NCI-H1930 (cell line): ENCODE results near the gene PRKCB.
A peak's percentile ranks its signal among the peaks of the same experiment; 100 is the strongest.
"Not testable (repeated sequence)": the region's sequence is repeated elsewhere in the genome, so short reads cannot be mapped to it uniquely, and the experiment has no call there.

Source experiments
- DNase-seq, 2 experiments: peaks; one replicate each; lab custom pipeline; 2025; lab: John Stamatoyannopoulos, UW

PRKCB gene

DNA sequence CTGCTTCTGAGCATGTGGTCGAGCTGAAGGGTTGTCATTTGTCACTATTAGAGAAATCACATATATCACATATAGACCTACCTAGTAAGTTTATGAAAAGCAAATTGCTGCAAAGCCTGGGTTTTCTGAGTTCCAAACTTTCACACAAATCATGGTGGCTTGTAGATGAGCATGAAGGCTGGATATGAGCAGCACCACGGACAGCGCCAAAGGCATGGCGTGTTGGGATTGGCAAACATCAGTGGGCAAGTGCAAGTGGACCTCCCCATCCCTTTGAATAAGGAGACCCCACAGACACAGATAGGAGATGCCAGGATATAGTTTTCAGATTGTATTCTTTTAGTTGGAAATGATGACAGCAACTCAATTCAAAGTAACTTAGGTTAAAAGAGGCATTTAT lies 342.7 kb downstream of the PRKCB start:
- DNase-seq: no peak

DNA sequence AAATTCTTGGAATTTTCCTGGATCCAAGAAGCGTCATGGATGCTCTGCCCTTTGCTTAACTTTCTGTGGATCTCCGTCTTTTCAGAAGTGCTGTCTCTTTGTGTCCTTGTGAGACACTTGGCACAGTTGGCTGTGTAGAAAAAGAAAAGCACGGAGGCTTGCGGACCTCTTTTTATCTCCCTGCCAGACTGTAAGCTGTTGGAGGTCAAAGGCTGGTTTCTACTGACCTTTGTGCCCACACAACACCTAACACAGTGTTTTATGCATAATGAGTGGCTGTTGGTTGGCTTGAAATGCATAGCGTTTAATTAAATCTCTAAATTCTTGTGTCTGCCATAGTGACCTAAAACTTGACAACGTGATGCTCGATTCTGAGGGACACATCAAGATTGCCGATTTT lies 344.7 kb downstream of the PRKCB start:
- DNase-seq: no peak

DNA sequence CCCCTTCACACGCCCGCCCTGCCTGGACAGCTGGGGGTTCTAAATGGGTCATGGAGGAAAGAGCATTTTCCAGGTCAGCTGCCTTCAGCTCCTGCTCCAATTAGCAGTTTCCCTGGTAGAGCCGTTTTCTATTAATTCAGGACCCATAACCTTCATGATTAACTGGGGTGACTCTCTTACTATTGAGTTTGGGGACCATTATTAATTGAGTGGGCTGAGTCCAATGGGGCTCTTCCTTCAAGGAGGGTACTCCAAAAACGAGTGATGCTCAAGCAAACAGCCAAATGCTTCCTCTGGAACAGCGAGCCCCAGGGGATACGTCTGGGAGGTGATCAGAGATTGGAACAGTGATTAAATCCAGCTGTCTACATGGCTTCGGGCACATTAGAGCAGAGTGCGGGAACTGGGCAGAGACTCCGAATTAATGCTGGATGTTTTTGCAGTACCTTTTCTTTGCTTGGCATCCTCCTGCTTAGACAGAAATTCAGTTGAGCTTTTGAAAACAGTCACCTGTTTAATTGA lies 352.3 kb downstream of the PRKCB start:
- DNase-seq: no peak

DNA sequence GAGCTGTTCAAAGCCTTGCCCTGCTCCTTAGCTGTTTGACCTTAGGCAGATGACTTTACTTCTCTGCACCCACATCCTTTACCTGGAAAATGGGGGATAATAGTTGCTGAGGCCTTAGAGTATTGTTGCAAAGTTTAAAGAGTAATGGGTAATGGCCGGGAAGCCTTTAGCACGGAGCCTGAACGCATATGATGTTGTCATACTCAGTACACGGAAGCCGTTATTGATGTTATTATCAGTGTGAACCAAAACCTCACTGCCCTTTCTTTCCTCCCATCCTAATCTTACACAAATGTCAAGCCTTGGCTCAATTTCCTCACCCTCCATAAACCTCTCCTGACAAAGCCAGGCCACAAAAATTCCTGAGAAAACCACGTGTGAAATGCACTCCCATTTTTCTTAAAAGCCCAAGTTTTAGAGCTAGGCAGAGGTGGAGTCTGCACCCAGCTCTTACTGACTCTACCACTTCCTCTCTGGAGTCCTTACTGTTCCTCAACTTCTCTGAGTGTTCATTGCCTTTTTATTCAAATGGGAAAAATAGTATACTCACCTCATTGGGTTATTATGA lies 353.1 kb downstream of the PRKCB start:
- DNase-seq: no peak

DNA sequence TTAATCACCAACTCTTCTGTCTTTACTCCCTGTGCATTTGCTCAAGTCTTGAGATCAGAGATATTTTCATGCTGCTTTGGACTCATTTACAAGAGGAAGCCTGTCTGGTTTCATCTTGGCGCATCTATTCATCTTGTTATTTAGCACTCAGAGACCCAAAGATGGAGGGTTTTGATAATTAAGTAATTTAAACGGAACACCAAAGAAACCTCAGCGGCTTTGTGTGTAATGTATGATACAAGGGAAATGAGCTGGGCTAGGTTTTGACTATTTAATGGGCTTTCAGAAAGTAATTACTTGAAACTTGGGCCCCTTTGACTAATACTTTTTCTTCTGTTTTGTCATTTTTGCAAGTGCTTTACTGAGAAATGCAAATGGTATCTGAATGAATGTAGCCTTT lies 354.2 kb downstream of the PRKCB start:
- no peak for DNase-seq

DNA sequence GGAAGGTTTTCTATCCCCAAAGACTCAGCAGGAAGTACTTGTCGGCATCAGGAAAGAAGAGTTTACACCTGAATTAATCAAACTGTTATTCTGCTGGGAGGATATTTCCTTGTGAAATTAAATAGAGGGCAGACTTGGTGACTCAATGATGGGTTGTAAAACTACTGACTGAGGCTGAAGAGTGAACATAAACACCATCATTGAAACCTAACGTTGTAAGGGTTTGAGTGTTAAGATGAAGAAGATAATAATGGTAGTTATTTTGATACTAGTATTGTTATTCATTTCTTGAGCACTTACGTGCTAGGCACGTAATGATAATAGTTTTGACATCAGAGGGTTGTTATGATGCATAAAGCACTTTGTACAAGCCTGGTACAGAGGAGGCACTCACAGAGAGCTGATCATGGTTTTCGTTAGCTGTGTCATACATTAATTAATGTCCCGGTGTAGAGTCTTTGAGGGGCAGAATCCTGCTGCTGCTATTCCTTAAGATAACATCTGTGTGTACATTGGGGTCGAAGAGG lies 356.2 kb downstream of the PRKCB start:
- no peak for DNase-seq

DNA sequence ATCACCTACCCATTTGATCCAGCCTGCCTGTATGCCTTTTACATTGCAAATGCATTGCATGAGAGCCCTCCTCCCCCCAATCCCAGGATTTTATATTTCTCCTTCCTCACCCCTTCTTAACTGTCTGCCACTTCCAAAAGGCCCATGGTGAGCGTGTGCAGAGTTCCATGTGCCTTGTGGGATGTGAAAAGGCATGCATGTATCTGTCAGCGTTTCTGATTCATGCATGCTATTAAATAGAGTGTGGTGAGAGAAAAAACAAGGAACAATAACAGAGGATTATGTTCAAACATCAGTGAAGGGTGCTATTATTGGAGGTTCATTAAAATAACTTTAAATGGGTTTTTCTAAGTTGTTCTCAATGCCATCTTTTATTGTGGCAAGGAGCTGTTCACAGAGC lies 359.4 kb downstream of the PRKCB start:
- DNase-seq: no peak

DNA sequence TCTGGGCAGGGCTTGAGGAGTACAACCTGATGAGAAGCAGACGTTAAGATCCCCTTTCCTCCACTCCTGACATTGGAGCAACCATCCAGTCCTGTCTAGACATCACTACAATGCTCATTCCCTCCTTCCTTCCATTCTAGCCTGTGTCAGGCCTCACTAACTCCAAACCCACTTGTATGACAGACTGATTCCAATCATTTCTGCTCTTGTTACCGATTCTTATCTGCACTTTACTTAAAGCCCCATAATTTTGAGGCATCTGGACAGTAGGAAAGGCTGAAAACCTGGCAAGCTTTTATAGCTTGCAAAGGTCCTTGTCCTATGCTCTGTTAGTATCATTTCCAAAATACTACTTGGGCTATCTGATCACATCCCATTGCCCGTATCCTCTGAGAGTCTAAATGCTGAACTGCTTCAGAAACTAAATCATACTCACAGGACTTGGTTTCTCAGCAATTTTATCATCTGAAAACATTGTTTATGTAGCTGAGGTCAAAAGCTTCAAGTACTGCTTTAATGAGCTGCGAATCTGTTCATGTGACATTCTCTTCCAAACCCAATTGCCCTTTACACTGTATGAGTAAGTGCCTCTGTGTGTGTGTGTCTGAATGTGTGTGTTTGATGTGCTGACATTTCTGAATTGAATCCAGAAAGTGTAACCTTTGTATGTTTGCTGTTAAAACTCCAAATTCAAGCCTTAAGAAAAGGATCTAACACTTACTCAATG lies 363.2 kb downstream of the PRKCB start:
- DNase-seq: no peak

DNA sequence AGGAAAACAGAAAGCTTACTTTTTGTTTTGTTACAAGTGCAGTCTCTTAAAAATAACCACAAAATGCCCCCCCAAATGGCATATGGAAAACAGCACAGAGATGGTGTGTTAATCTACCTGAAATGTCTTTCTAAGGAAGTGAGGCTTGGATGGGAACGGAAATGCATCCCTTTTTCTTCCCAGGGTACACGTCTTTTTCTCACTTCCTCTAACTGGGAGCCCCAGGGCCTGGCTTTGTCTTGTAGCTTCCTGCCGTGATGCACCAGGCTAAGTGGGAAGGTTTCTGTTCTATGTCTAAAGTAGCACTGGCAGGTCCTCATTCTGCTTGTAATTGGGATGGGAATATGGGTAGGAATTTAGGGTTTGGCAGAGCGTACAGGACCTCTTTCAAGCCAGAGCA lies 367.9 kb downstream of the PRKCB start:
- no peak for DNase-seq

DNA sequence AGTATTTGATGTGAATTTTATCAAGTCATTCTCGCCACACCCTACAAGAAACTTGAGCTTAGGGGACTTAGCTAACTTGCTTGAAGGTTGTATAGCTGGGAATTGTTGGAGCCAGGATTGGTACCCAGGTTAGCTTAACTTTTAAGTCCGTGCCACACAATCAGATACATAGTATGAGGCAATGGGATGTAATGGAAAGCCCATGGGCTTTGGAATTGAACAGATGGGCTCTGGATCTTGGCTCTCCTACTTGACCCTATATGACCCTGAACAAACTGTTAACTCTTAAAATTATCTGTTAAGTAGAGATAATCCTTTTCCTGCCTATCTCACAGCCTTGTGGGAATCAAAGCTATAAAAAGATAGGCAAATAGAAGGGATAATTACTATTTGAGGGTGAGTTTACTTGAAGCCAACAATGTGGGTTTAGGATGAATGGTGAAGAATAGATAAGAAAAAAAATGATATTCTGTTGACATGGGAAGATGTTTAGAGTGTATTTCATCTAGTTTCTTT lies 368.4 kb downstream of the PRKCB start:
- peak in 1 of 2 experiments; percentile 31 for DNase-seq

DNA sequence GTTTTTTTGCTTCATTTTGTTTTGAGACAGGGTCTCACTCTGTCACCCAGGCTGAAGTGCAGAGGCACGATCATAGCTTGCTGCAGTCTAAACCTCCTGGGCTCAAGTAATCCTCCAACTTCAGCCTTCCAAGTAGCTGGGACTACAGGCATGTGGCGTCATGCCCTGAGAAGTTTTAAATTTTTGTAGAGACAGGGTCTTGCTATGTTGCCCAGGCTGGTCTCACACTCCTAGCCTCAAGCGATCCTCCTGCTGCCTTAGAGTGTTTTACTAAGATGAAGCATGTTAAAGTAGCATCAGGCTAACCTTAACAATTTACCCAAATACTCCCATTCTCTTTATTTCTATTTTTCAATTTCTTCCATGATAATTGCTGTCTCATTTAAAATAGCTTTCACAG lies 371.1 kb downstream of the PRKCB start:
- DNase-seq: no peak

DNA sequence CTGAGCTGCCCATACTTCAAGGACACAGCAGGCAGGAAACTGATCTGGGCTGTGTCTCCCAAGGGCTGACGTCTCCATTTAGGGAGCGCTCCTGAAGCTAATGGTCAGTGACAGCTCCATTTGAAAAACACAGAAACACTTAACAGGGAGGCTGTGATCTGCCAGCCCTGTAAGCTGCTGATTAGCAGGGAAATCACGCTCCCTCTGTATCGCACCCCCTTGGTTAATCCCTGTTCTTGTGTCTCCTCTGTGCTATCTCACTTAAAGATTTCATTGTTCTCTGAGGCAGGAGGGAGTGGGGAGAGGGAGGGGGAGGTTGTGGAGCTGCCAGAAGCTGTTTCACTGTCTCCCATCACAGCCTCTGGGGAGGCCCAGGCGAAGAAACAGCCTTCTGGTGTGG lies 372.9 kb downstream of the PRKCB start:
- DNase-seq: no peak

DNA sequence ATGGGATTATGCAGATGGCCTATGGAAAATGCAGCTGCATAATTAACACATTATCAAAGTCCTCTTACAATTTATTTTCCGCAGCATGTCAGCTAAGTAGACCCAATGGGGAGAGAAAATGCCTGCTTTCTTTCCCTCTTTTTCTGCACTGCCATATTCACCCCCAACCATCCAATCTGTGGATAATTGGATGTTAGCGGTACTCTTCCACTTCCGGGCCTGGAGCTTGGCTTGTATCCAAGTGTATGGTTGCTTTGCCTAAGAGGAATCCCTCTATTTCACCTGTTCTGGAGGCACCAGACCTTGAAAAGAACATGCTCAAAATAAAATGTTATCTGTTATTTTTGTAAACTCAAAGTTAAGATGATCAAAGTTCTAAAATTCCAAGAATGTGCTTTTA lies 379.2 kb downstream of the PRKCB start:
- DNase-seq: no peak

DNA sequence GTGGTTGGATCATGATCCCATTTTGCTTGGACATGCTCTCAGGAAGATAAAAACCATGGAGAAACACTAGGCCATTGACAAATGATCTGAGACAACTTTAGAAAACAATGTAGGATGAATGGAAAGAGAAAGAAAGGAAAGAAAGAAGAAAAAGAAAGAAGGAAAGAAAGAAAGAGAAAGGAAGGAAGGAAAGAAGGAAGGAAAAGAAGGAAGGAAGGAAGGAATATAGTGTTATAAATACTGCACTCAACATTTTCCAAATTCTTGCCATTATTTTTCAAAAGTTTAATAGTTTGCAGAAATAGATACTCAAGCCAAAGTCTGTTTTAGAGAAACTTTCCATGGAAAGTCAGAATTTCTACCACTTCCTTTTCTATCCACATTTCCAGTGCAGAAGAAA lies 381.2 kb downstream of the PRKCB start:
- no peak for DNase-seq

DNA sequence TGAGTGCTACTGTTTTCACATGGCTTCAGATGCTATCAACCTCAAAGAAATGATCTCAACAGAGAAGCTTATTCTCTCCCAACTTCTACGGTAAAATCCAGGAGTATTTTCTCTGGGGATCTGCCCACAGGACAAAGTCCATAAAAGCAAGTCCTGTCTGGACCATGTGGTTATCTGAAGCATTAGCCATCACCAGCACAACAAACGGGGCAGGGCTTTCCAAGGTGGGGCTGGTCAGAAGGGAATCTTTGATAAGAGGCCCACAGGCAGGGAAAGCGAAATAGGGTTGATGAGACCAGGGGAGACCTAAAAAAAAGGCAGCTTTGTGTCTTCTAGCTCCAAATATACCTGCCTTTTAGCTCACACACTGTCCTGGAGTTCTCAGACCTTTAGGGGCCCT lies 381.7 kb downstream of the PRKCB start:
- no peak for DNase-seq

DNA sequence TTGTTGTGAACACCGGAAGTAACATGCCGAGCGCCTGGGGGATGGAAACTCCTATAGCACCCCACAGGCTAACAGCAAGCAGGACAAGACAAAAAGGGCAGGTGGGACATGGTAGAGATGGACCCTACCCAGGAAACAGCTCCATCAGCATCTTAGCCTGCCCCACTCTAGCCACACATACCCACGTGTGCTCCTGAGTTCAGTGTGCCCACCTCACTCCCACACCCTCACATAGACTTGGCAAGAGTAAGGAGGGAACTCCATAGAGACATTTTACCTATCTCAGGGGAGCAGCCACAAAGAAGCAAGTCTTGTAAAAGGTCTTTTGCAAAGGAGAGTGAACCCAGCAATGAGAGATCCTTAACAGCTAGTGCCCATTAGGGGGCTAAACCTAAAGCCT lies 382.5 kb downstream of the PRKCB start:
- no peak for DNase-seq

DNA sequence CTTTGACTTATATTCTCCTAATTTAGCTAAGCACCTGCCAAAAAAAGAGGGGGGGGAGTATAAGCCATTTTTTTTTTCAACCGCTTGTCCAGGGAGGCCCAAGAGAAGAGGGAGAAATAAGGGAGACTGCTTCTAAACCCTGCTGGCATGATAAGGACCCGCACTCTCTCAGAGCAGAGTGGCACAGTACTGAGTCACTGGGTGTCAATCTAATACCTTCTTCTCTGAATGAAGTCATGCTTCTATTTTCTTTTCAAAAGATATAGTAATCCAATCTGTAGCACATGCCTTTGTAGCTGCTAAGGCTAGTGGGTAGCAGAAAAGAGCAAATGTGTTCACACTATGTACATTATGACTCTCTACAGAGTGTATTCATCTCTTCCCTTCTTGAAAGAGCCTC lies 385.4 kb downstream of the PRKCB start:
- no peak for DNase-seq

DNA sequence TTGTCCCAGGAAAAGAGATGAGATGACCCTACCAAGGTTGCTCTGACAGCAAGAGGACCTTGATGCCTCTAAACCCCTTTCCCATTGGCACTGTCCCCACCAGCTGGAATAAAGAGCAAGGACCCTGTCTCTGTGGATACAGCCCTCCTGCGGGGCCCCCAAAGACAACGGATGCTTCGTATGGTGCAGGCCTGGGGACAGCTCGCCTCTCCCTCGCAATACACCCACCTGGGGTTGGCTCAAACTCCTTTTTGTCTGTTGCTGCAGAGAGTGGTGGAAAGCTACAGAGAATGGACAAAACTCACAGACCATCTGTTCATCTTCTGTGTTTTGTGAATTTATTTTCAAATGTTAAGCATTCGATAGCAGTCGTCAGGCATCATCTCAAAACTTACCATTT lies 392.7 kb downstream of the PRKCB start:
- no peak for DNase-seq

DNA sequence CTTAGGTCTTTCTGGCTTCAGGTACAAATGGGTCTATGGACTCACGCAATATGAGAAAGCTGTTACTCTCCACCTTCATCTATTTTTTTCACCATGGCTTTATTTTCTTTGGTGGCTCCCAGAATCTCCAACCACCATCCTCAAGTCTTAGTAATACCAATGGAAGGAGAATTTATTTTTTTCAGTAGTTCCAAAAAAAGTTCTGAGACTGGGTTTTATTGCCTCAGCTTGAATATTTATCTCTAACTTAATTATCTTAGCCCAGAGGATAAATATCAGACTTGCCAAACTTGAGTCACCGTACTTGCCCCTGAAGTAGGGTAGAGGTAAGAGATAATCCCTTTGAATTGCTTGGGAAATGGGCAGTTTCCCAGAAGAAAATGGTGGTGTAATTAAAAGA lies 397.2 kb downstream of the PRKCB start:
- DNase-seq: no peak

DNA sequence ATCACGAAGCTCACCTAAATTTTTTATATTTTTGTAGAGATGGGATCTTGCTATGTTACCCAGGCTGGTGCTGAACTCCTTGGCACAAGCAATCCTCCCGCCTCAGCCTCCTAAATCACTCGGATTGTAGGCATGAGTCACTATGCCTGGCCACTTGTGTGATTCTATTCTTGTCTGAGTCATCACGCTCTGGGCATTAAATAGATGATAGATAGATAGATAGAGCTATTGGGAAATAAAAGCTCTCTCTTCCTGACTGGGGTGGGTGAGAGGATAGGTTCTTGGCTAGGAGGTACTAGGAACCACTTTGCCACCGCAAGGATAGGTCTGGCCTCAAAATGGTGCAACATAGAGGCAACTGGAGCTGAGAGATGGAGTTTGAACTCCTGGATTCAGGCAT lies 399.0 kb downstream of the PRKCB start:
- no peak for DNase-seq

DNA sequence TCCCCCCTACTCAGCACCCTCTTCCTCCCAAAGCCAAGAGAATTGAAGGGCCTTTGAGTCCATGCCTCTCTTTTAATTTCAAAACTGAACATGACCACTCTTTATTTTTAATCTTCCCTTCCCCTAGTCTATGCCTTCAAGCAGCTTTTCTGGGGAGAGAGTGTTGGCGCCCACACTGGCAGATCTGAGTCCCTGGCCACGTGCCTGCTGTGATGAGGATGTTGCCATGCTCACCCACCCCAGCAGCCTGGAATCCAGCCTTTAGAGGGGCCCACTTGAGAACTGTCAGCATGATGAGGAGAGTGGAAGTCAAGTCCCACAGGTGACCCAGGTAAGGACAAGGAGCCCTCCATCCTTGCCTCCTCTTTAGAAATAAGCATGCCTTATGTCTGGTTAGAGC lies 400.0 kb downstream of the PRKCB start:
- no peak for DNase-seq

DNA sequence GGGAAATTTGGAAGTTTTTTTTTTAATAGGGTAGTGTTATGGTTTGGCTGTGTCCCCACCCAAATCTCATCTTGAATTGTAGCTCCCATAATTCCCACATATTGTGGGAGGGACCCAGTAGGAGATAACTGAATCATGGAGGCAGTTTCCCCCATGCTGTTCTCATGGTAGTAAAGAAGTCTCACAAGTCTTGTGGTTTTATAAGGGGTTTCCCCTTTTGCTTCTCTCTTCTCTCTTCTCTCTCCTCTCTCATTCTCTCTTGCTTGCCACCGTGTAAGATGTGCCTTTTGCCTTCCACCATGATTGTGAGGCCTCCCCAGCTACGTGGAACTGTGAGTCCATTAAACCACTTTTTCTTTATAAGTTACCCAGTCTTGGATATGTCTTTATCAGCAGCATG lies 403.1 kb downstream of the PRKCB start:
- DNase-seq: not testable (repeated sequence)

DNA sequence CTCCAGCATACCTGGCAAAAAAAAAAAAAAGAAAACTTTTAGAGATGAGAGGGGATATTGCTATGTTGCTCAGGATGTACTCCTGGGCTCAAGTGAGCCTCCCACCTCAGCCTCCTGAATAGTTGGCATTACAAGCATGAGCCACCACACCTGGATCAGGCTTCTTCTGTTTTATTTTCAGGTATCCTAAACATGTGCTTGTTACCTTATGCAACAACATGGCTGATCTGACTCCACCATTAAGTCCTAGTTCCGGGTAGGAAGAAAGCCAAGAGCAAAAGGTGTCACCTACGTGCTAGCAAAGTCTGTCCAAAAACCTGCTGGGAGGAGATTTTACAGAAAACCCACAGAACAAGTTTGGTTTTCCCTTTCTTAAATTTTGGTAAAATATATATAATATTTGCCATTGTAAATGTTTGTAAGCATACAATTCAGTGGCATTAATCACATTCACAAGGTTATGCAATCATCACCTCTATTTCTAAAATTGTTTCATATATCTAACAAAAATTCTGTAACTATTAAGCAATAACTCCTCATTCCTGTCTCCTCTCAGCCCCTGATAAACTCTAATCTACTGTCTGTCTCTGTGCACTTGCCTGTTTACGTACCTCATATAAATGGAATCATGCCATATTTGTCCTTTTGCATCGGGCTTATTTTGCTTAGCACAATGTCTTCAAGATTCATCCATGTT lies 411.3 kb downstream of the PRKCB start:
- no peak for DNase-seq
